ENCODE data around the gene CYB561. TPM values are rescaled to one million over a fixed set of nuclear protein-coding genes. Genes with fewer than 3 reads are reported as not detected.
A peak's percentile ranks its signal among the peaks of the same experiment; 100 is the strongest.
"Not testable (repeated sequence)": the region's sequence is repeated elsewhere in the genome, so short reads cannot be mapped to it uniquely, and the experiment has no call there.

The CYB561 gene
- total RNA-seq, 1 experiment from 2014 or later: 20.7 TPM

DNA sequence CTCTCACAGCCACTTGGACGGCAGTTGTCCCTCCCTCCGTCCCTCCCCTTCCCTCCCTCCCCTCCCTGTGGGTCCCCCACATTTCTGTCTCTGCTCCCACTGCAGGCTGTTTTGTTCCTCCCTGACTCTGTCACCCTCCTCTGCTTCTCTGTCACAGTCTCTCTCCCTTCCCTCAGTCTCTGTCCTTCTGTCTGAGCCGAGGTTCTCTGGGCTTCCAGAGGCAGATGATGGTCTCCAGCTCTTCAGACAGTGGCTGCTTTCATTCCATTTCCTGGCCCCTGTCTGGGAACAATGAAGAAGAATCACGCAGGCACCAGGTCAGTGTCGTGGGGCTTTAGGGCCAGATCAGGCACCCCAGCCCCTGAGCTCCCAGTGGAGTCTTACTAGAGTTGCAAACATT lies 8.8 kb upstream of the CYB561 start:
- H3K27ac Mint-ChIP-seq: no peak overlapping the region; a peak in 1 of 7 replicates
- H3K4ac ChIP-seq (ENCODE audit: low read depth, low read length): no peak overlapping the region
- no peak overlapping the region for H3T11ph ChIP-seq (ENCODE audit: low read length)
- H4K91ac ChIP-seq (ENCODE audit: insufficient read length, low read depth, low read length): no peak overlapping the region
- no peaks in the 10 kb centered on the region for H3K4me1 ChIP-seq (ENCODE audit: insufficient read depth, low read length)
- no peaks in the 10 kb centered on the region for H3K79me1 ChIP-seq (ENCODE audit: insufficient read depth, low read depth, low read length, poor library complexity, severe bottlenecking)
- TF ChIP-seq, protein P1, sequence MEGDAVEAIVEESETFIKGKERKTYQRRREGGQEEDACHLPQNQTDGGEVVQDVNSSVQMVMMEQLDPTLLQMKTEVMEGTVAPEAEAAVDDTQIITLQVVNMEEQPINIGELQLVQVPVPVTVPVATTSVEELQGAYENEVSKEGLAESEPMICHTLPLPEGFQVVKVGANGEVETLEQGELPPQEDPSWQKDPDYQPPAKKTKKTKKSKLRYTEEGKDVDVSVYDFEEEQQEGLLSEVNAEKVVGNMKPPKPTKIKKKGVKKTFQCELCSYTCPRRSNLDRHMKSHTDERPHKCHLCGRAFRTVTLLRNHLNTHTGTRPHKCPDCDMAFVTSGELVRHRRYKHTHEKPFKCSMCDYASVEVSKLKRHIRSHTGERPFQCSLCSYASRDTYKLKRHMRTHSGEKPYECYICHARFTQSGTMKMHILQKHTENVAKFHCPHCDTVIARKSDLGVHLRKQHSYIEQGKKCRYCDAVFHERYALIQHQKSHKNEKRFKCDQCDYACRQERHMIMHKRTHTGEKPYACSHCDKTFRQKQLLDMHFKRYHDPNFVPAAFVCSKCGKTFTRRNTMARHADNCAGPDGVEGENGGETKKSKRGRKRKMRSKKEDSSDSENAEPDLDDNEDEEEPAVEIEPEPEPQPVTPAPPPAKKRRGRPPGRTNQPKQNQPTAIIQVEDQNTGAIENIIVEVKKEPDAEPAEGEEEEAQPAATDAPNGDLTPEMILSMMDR (conservative IDR thresholded peaks at IDR 0.05): no peak
- H3K4me3 Mint-ChIP-seq: no peak overlapping the region
- H3K18ac ChIP-seq (ENCODE audit: insufficient read length, low read depth, low read length): no peak overlapping the region
- WGBS (ENCODE audit: extremely low coverage, insufficient read length, low lambda C conversion rate): no CpG with 5 or more reads among the region's 5 CpGs
- no peak for DNase-seq
- no peak overlapping the region for H2BK15ac ChIP-seq (ENCODE audit: low read depth, low read length)
- H3K23me2 ChIP-seq (ENCODE audit: insufficient read length, low read depth, low read length, poor library complexity, severe bottlenecking): no peaks in the 10 kb centered on the region
- H3K9me3 Mint-ChIP-seq: peaks cover 11 to 12% of the 10 kb centered on the region in 2 experiments
- no peak overlapping the region for H2AFZ ChIP-seq (ENCODE audit: low read length)
- H3K23ac ChIP-seq (ENCODE audit: insufficient read length, low read depth, low read length): no peak overlapping the region
- peaks cover 0 to 7% (median 5%) of the 10 kb centered on the region in 3 experiments; a peak in 3 of 7 replicates for H3K36me3 Mint-ChIP-seq (ENCODE audit: insufficient read depth in 1 of 3, low read depth in 3 of 3)
- no peaks in the 10 kb centered on the region for H3K27me3 ChIP-seq (ENCODE audit: insufficient read depth, low read length)
- no peak overlapping the region for H3K4me2 ChIP-seq (ENCODE audit: insufficient read depth, insufficient read length, low read length)
- no peak overlapping the region for H3K9ac ChIP-seq (ENCODE audit: extremely low read depth, insufficient read length, low read length)
- H2BK12ac ChIP-seq (ENCODE audit: insufficient read length, low read depth, low read length): no peak overlapping the region
- H3K79me2 ChIP-seq (ENCODE audit: insufficient read depth, low read length): no peaks in the 10 kb centered on the region
- H2BK20ac ChIP-seq (ENCODE audit: low read depth, low read length, poor library complexity, severe bottlenecking): no peak overlapping the region
- no peak overlapping the region for H4K5ac ChIP-seq (ENCODE audit: insufficient read length, low read depth, low read length)
- no peak overlapping the region for H4K8ac ChIP-seq (replicated peaks; ENCODE audit: insufficient read length, low read depth, low read length)
- no peak overlapping the region for H3K14ac ChIP-seq (ENCODE audit: insufficient read depth, low read length)
- no peaks in the 10 kb centered on the region for H3K9me3 ChIP-seq (ENCODE audit: control insufficient read depth, low read depth, low read length)
- H3K27me3 Mint-ChIP-seq (ENCODE audit: low read depth): peaks cover 20% of the 10 kb centered on the region
- peaks cover 12 to 13% of the 10 kb centered on the region in 2 experiments for H3K4me1 Mint-ChIP-seq
- H4K20me1 ChIP-seq (ENCODE audit: control insufficient read depth, insufficient read depth, insufficient read length): no peaks in the 10 kb centered on the region
- H3K27ac ChIP-seq (ENCODE audit: insufficient read length, low read depth, low read length): no peak overlapping the region
- H2BK5ac ChIP-seq (ENCODE audit: insufficient read length, low read length): no peak overlapping the region
- no peak overlapping the region for H3K56ac ChIP-seq (ENCODE audit: insufficient read length, low read depth, low read length)
- no peak overlapping the region for H2BK120ac ChIP-seq (ENCODE audit: low read depth, low read length, poor library complexity, severe bottlenecking)
- no peak overlapping the region for H2AK5ac ChIP-seq (ENCODE audit: insufficient read length, low read length)

DNA sequence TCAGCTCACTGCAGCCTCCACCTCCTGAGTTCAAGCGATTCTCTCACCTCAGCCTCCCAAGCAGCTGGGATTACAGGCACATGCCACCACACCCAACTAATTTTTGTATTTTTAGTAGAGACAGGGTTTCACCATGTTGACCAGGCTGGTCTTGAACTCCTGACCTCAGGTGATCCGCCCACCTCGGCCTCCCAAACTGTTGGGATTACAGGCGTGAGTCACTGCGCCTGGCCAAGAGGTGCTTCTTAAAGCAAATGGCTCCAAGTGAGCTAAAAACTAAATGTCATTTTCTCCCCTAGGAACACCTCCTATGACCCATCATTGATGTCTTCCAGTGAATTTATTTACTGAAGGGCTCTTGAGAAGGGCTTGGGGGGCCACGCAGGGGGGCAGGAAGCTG lies 8.3 kb upstream of the CYB561 start:
- peaks cover 21% of the 10 kb centered on the region for H3K27me3 Mint-ChIP-seq (ENCODE audit: low read depth)
- no CpG with 5 or more reads among the region's 6 CpGs for WGBS (ENCODE audit: extremely low coverage, insufficient read length, low lambda C conversion rate)
- not testable (repeated sequence) for H3K4me1 ChIP-seq (ENCODE audit: insufficient read depth, low read length); H3K9ac ChIP-seq (ENCODE audit: extremely low read depth, insufficient read length, low read length); H3K4me3 Mint-ChIP-seq; H3K27ac ChIP-seq (ENCODE audit: insufficient read length, low read depth, low read length); H4K8ac ChIP-seq (replicated peaks; ENCODE audit: insufficient read length, low read depth, low read length); H3K27me3 ChIP-seq (ENCODE audit: insufficient read depth, low read length); H2BK5ac ChIP-seq (ENCODE audit: insufficient read length, low read length); H3K56ac ChIP-seq (ENCODE audit: insufficient read length, low read depth, low read length); H3K23me2 ChIP-seq (ENCODE audit: insufficient read length, low read depth, low read length, poor library complexity, severe bottlenecking); H2BK20ac ChIP-seq (ENCODE audit: low read depth, low read length, poor library complexity, severe bottlenecking); H3K36me3 Mint-ChIP-seq (ENCODE audit: insufficient read depth in 1 of 3, low read depth in 3 of 3); H2BK120ac ChIP-seq (ENCODE audit: low read depth, low read length, poor library complexity, severe bottlenecking); H3K9me3 ChIP-seq (ENCODE audit: control insufficient read depth, low read depth, low read length); H3T11ph ChIP-seq (ENCODE audit: low read length); H3K18ac ChIP-seq (ENCODE audit: insufficient read length, low read depth, low read length); H3K4ac ChIP-seq (ENCODE audit: low read depth, low read length); H2BK12ac ChIP-seq (ENCODE audit: insufficient read length, low read depth, low read length); H3K4me2 ChIP-seq (ENCODE audit: insufficient read depth, insufficient read length, low read length); H4K91ac ChIP-seq (ENCODE audit: insufficient read length, low read depth, low read length); H2AK5ac ChIP-seq (ENCODE audit: insufficient read length, low read length); H4K20me1 ChIP-seq (ENCODE audit: control insufficient read depth, insufficient read depth, insufficient read length); H3K79me2 ChIP-seq (ENCODE audit: insufficient read depth, low read length); H3K14ac ChIP-seq (ENCODE audit: insufficient read depth, low read length); H3K23ac ChIP-seq (ENCODE audit: insufficient read length, low read depth, low read length); DNase-seq; H4K5ac ChIP-seq (ENCODE audit: insufficient read length, low read depth, low read length); H2BK15ac ChIP-seq (ENCODE audit: low read depth, low read length); H2AFZ ChIP-seq (ENCODE audit: low read length); H3K79me1 ChIP-seq (ENCODE audit: insufficient read depth, low read depth, low read length, poor library complexity, severe bottlenecking)
- H3K27ac Mint-ChIP-seq: peak overlapping the region in 1 of 3 experiments; percentile 74; a peak in 1 of 7 replicates
- H3K9me3 Mint-ChIP-seq: peaks cover 11 to 12% of the 10 kb centered on the region in 2 experiments
- peaks cover 10 to 13% of the 10 kb centered on the region in 2 experiments for H3K4me1 Mint-ChIP-seq

Measured in H9 (cell line).